Fibroblast of skin of scalp (primary cell): Measurements from ENCODE around the gene STH.
"Not testable (repeated sequence)": the region's sequence is repeated elsewhere in the genome, so short reads cannot be mapped to it uniquely, and the experiment has no call there.

Source experiments
- DNase-seq: peaks from one replicate; pipeline ENCODE4 v3.0.0-alpha.2; 2013

The STH gene

GRCh38 chr17:45986056-45986455, 13.0 kb upstream of the STH start:
- no peak for DNase-seq

GRCh38 chr17:45987706-45988105, 11.3 kb upstream of the STH start:
- no peak for DNase-seq

- DNase-seq: no peak
Measured at GRCh38 chr17:45989759-45990158, 9.3 kb upstream of the STH start.

DNA sequence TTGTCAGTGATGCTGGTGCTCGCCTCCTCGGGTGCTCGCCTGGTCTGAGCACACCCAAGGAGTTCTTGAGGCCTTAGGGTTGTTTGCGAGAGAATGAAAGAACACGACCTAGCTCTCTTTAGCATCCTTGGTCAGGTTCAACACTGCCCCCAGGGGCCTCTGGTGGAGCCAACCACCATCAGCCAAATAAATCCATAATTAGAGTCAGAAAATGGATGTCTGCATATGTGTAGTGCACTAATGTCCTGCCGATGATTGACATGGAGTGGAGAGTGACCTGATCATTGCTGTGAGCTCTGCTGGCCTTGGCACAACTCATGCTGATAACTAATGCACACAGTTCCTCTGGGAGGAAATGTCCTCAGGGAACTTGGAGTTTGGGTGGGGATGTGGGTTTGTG, 8.2 kb upstream of the STH start:
- DNase-seq: no peak

DNA sequence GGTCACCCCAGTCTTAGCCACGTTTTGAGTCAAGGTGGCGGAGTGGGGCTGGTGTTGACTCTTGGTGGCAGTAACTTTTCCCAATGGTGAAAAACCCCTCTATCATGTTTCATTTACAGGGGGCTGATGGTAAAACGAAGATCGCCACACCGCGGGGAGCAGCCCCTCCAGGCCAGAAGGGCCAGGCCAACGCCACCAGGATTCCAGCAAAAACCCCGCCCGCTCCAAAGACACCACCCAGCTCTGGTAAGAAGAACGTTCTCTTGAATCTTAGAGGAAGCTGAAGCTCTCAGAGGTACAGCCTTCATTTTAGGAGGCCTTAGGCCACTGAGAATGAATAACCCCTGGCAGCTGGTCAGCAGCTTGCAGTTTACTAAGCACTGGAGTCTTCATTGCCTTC, 7.7 kb upstream of the STH start:
- no peak for DNase-seq

DNA sequence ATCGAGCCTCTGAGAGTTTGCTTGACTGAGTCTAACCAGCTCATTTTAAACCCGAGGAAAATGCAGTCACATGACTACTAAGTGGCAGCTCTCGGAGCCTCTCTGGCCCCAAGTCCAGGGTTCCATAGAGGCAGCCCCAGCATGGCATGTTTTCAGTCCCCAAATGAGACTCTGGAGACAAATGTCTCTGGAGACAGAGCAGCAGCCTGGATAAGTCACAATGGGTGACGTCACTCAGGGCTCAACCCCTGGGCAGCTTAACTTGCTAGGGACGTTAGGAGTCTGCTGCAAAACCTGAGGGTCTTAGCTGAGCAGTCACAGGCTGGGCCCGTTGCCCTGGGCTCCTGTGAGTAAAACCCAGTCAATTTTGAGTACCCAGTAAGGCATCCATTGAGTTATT, 6.9 kb upstream of the STH start:
- no peak for DNase-seq

GRCh38 chr17:45992904-45993303, 6.1 kb upstream of the STH start:
- DNase-seq: no peak

DNA sequence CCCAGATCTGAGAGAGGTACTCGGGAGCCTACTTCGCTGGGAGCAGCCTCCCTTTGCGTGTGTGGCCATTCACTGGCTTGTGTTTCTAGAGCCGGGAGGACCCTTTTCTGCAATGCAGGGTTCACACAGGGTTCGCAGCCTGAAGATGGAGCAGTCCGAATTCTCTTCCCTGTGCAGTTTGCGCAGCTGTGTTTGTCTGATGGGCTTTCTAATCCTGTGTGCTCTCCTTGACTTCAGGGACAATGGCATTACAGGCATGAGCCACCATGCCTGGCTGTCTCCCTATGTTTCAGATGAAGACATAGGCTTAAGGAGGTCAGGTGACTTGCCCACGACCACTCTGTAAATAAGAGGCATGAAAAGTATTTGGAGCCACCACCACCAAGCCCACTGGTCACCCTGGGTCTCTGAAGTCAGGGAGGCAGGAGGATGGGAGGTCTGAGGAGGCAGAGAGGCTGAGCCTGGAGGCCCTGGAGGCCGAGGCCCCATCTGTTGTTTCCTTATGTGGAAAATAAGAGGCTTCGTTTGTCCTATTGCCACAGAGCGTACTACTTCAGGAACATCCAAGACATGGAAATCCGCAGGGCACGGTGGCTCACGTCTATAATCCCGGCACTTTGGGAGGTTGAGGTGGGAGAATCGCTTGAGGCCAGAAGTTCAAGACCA, 5.0 kb upstream of the STH start:
- no peak for DNase-seq

- no peak for DNase-seq
Measured at GRCh38 chr17:45994987-45995386, 4.1 kb upstream of the STH start.

- no peak for DNase-seq
Measured at GRCh38 chr17:45995627-45996270, 3.3 kb upstream of the STH start.

GRCh38 chr17:45996282-45996937, 2.6 kb upstream of the STH start:
- no peak for DNase-seq

GRCh38 chr17:45997166-45997565, 1.9 kb upstream of the STH start:
- DNase-seq: no peak

GRCh38 chr17:45997624-45998023, 1.4 kb upstream of the STH start:
- peak; percentile 49 for DNase-seq

DNA sequence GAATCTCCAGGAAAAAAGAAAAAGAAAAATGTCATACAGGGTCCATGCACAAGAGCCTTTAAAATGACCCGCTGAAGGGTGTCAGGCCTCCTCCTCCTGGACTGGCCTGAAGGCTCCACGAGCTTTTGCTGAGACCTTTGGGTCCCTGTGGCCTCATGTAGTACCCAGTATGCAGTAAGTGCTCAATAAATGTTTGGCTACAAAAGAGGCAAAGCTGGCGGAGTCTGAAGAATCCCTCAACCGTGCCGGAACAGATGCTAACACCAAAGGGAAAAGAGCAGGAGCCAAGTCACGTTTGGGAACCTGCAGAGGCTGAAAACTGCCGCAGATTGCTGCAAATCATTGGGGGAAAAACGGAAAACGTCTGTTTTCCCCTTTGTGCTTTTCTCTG, 845 bp downstream of the STH start:
- no peak for DNase-seq

GRCh38 chr17:46000292-46000691, 1.2 kb downstream of the STH start:
- DNase-seq: no peak

GRCh38 chr17:46000757-46001156, 1.7 kb downstream of the STH start:
- no peak for DNase-seq

DNA sequence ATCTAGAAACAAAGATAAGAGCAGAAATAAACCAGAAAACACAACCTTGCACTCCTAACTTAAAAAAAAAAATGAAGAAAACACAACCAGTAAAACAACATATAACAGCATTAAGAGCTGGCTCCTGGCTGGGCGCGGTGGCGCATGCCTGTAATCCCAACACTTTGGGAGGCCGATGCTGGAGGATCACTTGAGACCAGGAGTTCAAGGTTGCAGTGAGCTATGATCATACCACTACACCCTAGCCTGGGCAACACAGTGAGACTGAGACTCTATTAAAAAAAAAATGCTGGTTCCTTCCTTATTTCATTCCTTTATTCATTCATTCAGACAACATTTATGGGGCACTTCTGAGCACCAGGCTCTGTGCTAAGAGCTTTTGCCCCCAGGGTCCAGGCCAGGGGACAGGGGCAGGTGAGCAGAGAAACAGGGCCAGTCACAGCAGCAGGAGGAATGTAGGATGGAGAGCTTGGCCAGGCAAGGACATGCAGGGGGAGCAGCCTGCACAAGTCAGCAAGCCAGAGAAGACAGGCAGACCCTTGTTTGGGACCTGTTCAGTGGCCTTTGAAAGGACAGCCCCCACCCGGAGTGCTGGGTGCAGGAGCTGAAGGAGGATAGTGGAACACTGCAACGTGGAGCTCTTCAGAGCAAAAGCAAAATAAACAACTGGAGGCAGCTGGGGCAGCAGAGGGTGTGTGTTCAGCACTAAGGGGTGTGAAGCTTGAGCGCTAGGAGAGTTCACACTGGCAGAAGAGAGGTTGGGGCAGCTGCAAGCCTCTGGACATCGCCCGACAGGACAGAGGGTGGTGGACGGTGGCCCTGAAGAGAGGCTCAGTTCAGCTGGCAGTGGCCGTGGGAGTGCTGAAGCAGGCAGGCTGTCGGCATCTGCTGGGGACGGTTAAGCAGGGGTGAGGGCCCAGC, 2.6 kb downstream of the STH start:
- no peak for DNase-seq

- peak; percentile 60 for DNase-seq
Measured at GRCh38 chr17:46002311-46002972, 3.4 kb downstream of the STH start.

DNA sequence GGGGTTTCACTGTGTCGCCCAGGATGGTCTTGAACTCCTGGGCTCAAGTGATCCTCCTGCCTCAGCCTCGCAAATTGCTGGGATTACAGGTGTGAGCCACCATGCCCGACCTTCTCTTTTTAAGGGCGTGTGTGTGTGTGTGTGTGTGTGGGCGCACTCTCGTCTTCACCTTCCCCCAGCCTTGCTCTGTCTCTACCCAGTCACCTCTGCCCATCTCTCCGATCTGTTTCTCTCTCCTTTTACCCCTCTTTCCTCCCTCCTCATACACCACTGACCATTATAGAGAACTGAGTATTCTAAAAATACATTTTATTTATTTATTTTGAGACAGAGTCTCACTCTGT, 3.9 kb downstream of the STH start:
- no peak for DNase-seq

GRCh38 chr17:46003907-46004748, 5.1 kb downstream of the STH start:
- peak; percentile 22 for DNase-seq

DNA sequence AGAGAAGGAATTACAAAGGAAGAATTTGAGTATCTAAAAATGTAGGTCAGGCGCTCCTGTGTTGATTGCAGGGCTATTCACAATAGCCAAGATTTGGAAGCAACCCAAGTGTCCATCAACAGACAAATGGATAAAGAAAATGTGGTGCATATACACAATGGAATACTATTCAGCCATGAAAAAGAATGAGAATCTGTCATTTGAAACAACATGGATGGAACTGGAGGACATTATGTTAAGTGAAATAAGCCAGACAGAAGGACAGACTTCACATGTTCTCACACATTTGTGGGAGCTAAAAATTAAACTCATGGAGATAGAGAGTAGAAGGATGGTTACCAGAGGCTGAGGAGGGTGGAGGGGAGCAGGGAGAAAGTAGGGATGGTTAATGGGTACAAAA, 7.0 kb downstream of the STH start:
- DNase-seq: not testable (repeated sequence)
